CD4-positive, alpha-beta memory T cell (primary cell): ENCODE measurements around the gene NDUFA1. TPM values are rescaled to one million over a fixed set of nuclear protein-coding genes. Genes with fewer than 3 reads are reported as not detected.
"Not testable (repeated sequence)": the region's sequence is repeated elsewhere in the genome, so short reads cannot be mapped to it uniquely, and the experiment has no call there.

Experiments
- CTCF ChIA-PET: fragments of 350-600 bp; sonication (Branson Sonifier 250); formaldehyde crosslinking; loops from one replicate; lab custom pipeline; 2021; ENCODE audit warnings: inconsistent platforms; ENCODE audit not compliant: partially characterized antibody; lab: Charles Lee
- POLR2A ChIA-PET: fragments of 350-600 bp; sonication (Branson Sonifier 250); formaldehyde crosslinking; loops from one replicate; lab custom pipeline; 2021; ENCODE audit not compliant: partially characterized antibody; lab: Charles Lee
- DNase-seq, 5 donors: peaks; one replicate each; pipeline versions ENCODE4 v3.0.0 to v3.0.0-alpha.2; 2020 to 2022; ENCODE audit warnings: mixed read lengths in 1 of 5
- H3K27ac ChIP-seq: one replicate; pipeline ENCODE4 v1.7.0; 2013; ENCODE audit warnings: low read depth, low read length
- H3K27me3 ChIP-seq: 2 replicates; pipeline ENCODE4 v1.7.0; 2013; ENCODE audit warnings: mild to moderate bottlenecking, low read length, moderate library complexity; ENCODE audit not compliant: insufficient read depth
- H3K36me3 ChIP-seq: 2 replicates; pipeline ENCODE4 v1.7.0; 2013; ENCODE audit warnings: mild to moderate bottlenecking, low read length, moderate library complexity; ENCODE audit not compliant: insufficient read depth
- H3K4me1 ChIP-seq: 2 replicates; pipeline ENCODE4 v1.7.0; 2013; ENCODE audit warnings: mild to moderate bottlenecking, low read length, moderate library complexity; ENCODE audit not compliant: insufficient read depth
- H3K4me3 ChIP-seq, 2 donors: one replicate each; pipeline ENCODE4 v1.7.0; 2013; ENCODE audit warnings: low read length in 2 of 2, mild to moderate bottlenecking in 1 of 2
- H3K9me3 ChIP-seq, 2 donors: one replicate each; pipeline ENCODE4 v1.7.0; 2013; ENCODE audit warnings: low read length in 2 of 2, control low read depth in 1 of 2; ENCODE audit not compliant: control insufficient read depth in 1 of 2
- H3K27ac Mint-ChIP-seq, 7 donors: one replicate each; pipeline ENCODE4 v1.8.0; 2020 to 2021; ENCODE audit warnings: mixed read lengths in 7 of 7, mild to moderate bottlenecking in 6 of 7, inconsistent platforms in 3 of 7, moderate library complexity in 3 of 7
- H3K27me3 Mint-ChIP-seq, 2 donors: one replicate each; pipeline ENCODE4 v1.8.0; 2020 to 2021; ENCODE audit warnings: mixed read lengths in 2 of 2
- H3K36me3 Mint-ChIP-seq, 2 donors: one replicate each; pipeline ENCODE4 v1.8.0; 2020 to 2021; ENCODE audit warnings: mixed read lengths in 2 of 2, inconsistent platforms in 1 of 2, mild to moderate bottlenecking in 1 of 2
- H3K4me1 Mint-ChIP-seq, 4 donors: one replicate each; pipeline ENCODE4 v1.8.0; 2020 to 2021; ENCODE audit warnings: mixed read lengths in 4 of 4, mild to moderate bottlenecking in 1 of 4
- H3K4me3 Mint-ChIP-seq, 8 donors: one replicate each; pipeline ENCODE4 v1.8.0; 2020 to 2021; ENCODE audit warnings: mixed read lengths in 8 of 8, mild to moderate bottlenecking in 7 of 8, moderate library complexity in 6 of 8, inconsistent platforms in 3 of 8
- H3K9me3 Mint-ChIP-seq, 8 donors: one replicate each; pipeline ENCODE4 v1.8.0; 2020 to 2021; ENCODE audit warnings: mixed read lengths in 8 of 8, mild to moderate bottlenecking in 5 of 8, inconsistent platforms in 3 of 8, moderate library complexity in 1 of 8
- intact Hi-C: fragments of 100-400 bp; cut with micrococcal nuclease; formaldehyde crosslinking; loops from one replicate; pipeline ENCODE4 v1.15.1; 2023
- polyA plus RNA-seq, 2 donors: library from polyadenylated mRNA; unstranded; fragments of 300-500 nt; fragmentation: Illumina TruSeq; gene quantifications; one replicate each; pipeline ENCODE4 v1.2.3, GENCODE V29; 2021
- total RNA-seq, 2 experiments: library from RNA; stranded (reverse); gene quantifications; one replicate each; pipeline ENCODE4 v1.2.3, GENCODE V29; 2021

Gene NDUFA1
- total RNA-seq (10 to 100 TPM; 59.7 to 62.4 TPM), polyA plus RNA-seq (100 to 1,000 TPM; 308 to 409 TPM)

- DNase-seq, result peak; percentile 86 to 91 (median 89)
- H3K4me3 ChIP-seq, result peak within 1 kb of the TSS; percentile 78 to 89
- H3K27ac ChIP-seq, result peak within 1 kb of the TSS; percentile 85
- peaks cover 0 to 2% (median 0%) of the 10 kb centered on the region in 8 donors for H3K9me3 Mint-ChIP-seq
- H3K4me1 ChIP-seq, result peaks cover 15% of the 10 kb centered on the region
- peaks cover 2 to 28% of the 10 kb centered on the region in 2 donors for H3K36me3 Mint-ChIP-seq
- CTCF ChIA-PET, result interaction anchor here (1.8 to 2.5 kb wide), 3 partner anchors 8 to 80 kb away, joined by 3 to 11 read pairs (median 10); partner anchors contain the start of gene RPL39
- no peaks in the 10 kb centered on the region for H3K27me3 ChIP-seq
- H3K36me3 ChIP-seq, result no peaks in the 10 kb centered on the region
- peaks cover 3 to 39% (median 17%) of the 10 kb centered on the region in 4 donors for H3K4me1 Mint-ChIP-seq
- intact Hi-C loops, result loop anchor here (1.0 to 5.0 kb wide), 7 partner anchors 15 to 404 kb away; partner anchors contain the start of genes NKAP, NKRF, RPL39 and SLC25A5
- no peaks in the 10 kb centered on the region for H3K27me3 Mint-ChIP-seq
- H3K27ac Mint-ChIP-seq, result peak within 1 kb of the TSS; percentile 98 to 100 (median 98)
- H3K4me3 Mint-ChIP-seq, result peak within 1 kb of the TSS; percentile 93 to 100 (median 96)
- no peaks in the 10 kb centered on the region for H3K9me3 ChIP-seq
- POLR2A ChIA-PET, result interaction anchor here (0.9 to 3.3 kb wide), 13 partner anchors 9 to 389 kb away, joined by 3 to 51 read pairs (median 6); partner anchors contain the start of genes NKAP, RPL39, SEPTIN6 and SOWAHD
Observed at GRCh38 chrX:119871599-119872395, at the start of gene NDUFA1, which contains the start of gene RNF113A. Gene NDUFA1 (plus strand): TSS chrX:119871832. CDS start chrX:119871912, 80 bp downstream. Gene RNF113A (minus strand): TSS chrX:119871733. CDS start chrX:119871613, 120 bp downstream.

- not testable (repeated sequence) for H3K36me3 Mint-ChIP-seq, H3K4me3 Mint-ChIP-seq, DNase-seq
Observed at GRCh38 chrX:119824221-119824620, 47.4 kb upstream of the NDUFA1 start.

GRCh38 chrX:119826399-119826959, 45.2 kb upstream of the NDUFA1 start:
- no peaks in the 10 kb centered on the region for H3K36me3 ChIP-seq
- H3K36me3 Mint-ChIP-seq, result peaks cover 8 to 19% of the 10 kb centered on the region in 2 donors
- no peaks in the 10 kb centered on the region for H3K9me3 ChIP-seq
- DNase-seq, result no peak
- no peak overlapping the region for H3K27ac Mint-ChIP-seq
- no peaks in the 10 kb centered on the region for H3K27me3 Mint-ChIP-seq
- peaks cover 8% of the 10 kb centered on the region for H3K4me1 ChIP-seq
- peaks cover 6 to 20% (median 9%) of the 10 kb centered on the region in 4 donors for H3K4me1 Mint-ChIP-seq
- intact Hi-C loops, result no loop called here
- no peak overlapping the region for H3K4me3 Mint-ChIP-seq
- no peaks in the 10 kb centered on the region for H3K9me3 Mint-ChIP-seq
- ChIA-PET POLR2A (no interaction called here), CTCF (no interaction called here)
- no peak overlapping the region for H3K27ac ChIP-seq
- no peak overlapping the region for H3K4me3 ChIP-seq
- H3K27me3 ChIP-seq, result no peaks in the 10 kb centered on the region

More at GRCh38 chrX:119824221-119824620, 47.4 kb upstream of the NDUFA1 start:
- peaks cover 13% of the 10 kb centered on the region for H3K4me1 ChIP-seq
- POLR2A ChIA-PET, H3K4me3 ChIP-seq, H3K27ac Mint-ChIP-seq, H3K9me3 Mint-ChIP-seq, intact Hi-C loops, H3K9me3 ChIP-seq, H3K27me3 Mint-ChIP-seq, H3K27ac ChIP-seq, CTCF ChIA-PET, H3K27me3 ChIP-seq, H3K36me3 ChIP-seq: not testable (repeated sequence)
- H3K4me1 Mint-ChIP-seq, result peaks cover 6 to 26% (median 10%) of the 10 kb centered on the region in 4 donors

DNA sequence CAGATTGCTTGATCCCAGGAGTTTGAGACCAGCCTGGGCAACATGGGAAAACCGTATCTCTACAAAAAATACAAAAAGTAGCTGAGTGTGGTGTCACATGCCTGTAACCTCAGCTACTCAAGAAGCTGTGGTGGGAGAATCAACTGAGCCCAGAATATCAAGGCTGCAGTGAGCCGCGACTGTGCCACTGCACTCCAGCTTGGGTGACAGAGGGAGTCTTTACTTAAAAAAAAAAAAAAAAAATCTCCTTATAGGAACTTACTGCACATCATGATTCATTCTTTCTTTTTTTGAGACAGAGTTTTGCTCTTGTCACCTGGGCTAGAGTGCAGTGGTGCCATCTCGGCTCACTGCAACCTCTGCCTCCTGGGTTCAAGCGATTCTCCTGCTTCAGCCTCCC, 43.2 kb upstream of the NDUFA1 start:
- H3K36me3 ChIP-seq, result no peaks in the 10 kb centered on the region
- H3K27me3 ChIP-seq, result no peaks in the 10 kb centered on the region
- H3K27me3 Mint-ChIP-seq, result no peaks in the 10 kb centered on the region
- no peak overlapping the region for H3K4me3 Mint-ChIP-seq
- ChIA-PET CTCF (no interaction called here), POLR2A (interaction anchor here (0.6 kb wide), 1 partner anchor 50 kb away, joined by 3 read pairs; no protein-coding TSS in a partner anchor)
- DNase-seq, result no peak
- no peak overlapping the region for H3K4me3 ChIP-seq
- H3K9me3 Mint-ChIP-seq, result peaks cover 0 to 2% (median 0%) of the 10 kb centered on the region in 8 donors
- H3K4me1 Mint-ChIP-seq, result peaks cover 0 to 6% (median 3%) of the 10 kb centered on the region in 4 donors
- no peaks in the 10 kb centered on the region for H3K4me1 ChIP-seq
- intact Hi-C loops, result no loop called here
- no peak overlapping the region for H3K27ac Mint-ChIP-seq
- peaks cover 8 to 22% of the 10 kb centered on the region in 2 donors for H3K36me3 Mint-ChIP-seq
- H3K9me3 ChIP-seq, result no peaks in the 10 kb centered on the region
- no peak overlapping the region for H3K27ac ChIP-seq

DNA sequence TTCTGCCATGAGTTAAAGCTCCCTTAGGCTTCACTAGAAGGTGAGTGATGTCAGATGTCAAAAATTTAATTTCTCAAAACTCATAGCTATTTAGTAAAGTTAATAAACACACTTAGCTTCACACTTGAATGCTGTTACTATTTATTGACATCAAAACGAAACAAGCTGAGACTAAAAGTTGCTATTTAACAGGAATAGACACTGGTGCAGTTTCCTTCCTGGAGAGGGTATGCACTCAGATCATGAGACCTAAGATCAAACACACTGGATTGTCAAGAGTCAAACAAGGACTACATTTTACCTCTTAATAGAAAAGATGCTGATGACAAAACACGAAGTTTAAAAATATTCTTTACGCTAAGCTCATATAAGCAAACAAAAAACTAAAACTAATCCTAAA, 37.7 kb upstream of the NDUFA1 start:
- ChIA-PET POLR2A (no interaction called here), CTCF (no interaction called here)
- Histone ChIP-seq H3K27ac (no peak overlapping the region), H3K27me3 (no peaks in the 10 kb centered on the region), H3K9me3 (no peaks in the 10 kb centered on the region), H3K4me1 (no peaks in the 10 kb centered on the region), H3K36me3 (peaks cover 10% of the 10 kb centered on the region), H3K4me3 (no peak overlapping the region)
- no peak for DNase-seq
- Mint-ChIP-seq H3K36me3 (peaks cover 27 to 50% of the 10 kb centered on the region in 2 donors), H3K27me3 (no peaks in the 10 kb centered on the region), H3K4me1 (peaks cover 0 to 1% (median 0%) of the 10 kb centered on the region in 4 donors), H3K9me3 (peaks cover 0 to 2% (median 0%) of the 10 kb centered on the region in 8 donors), H3K27ac (no peak overlapping the region), H3K4me3 (no peak overlapping the region)
- intact Hi-C loops, result no loop called here

DNA sequence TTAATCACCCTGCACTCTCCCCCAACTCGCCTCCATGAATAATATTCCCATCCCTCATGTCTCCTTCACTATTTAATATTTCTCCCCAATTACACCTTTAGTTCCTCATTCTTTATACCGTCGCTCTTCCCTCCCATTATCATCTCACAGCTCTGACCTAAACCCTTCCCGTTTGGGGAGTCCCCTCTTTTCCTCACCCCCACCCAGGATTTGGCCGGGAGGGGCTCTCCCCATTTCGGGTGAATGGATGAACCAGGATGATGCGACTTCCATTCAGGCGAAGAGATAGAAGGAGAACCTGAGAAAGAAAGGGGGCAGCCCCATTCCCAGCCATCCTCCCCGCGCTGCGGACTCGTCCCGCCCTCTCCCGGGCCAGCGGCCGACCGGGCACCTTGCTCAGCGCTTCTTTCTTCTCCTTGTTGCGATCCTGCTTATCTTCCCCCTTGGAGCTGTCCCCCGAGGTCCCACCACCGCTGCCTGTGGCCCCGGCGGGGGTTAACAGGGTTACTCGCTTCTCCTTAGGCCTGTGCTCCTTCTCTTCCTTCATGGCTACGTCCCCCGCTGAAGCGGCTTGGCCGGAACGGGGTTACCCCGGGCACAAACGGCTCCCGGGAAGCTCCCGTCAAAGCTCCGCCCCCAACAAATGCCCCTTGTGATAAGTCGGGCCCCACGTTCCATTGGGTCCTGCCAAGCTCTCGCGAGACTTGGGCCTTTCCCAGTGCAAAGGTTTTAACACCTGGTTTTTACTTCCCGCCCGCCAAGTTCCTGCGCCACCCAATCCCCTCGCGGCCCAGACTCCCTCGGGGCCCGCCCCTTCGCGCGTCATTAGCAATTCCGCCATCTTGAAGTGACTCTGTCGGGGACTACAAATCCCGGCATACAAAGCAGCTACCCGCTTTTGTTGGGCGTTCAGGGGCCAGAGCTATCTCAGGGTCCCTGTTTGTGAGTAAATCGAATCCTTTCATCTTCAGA, 19.0 kb upstream of the NDUFA1 start, which contains the start of gene UPF3B:
Gene UPF3B (minus strand): TSS at position 582 of the 972 bp plus-strand sequence. CDS start 35 bp downstream, at position 547.
- Histone ChIP-seq H3K9me3 (no peaks in the 10 kb centered on the region), H3K27me3 (no peaks in the 10 kb centered on the region), H3K36me3 (no peaks in the 10 kb centered on the region), H3K27ac (peak within 1 kb of the TSS; percentile 95), H3K4me3 (peak within 1 kb of the TSS; percentile 54 to 82), H3K4me1 (peaks cover 10% of the 10 kb centered on the region)
- ChIA-PET CTCF (no interaction called here), POLR2A (interaction anchor here (0.7 to 2.1 kb wide), 12 partner anchors 9 to 279 kb away, joined by 3 to 51 read pairs (median 4); partner anchors contain the start of genes NDUFA1, RNF113A, RPL39 and SOWAHD)
- peaks cover 10 to 17% (median 14%) of the 10 kb centered on the region in 4 donors for H3K4me1 Mint-ChIP-seq
- H3K27me3 Mint-ChIP-seq, result no peaks in the 10 kb centered on the region
- peak; percentile 88 to 98 (median 94) for DNase-seq
- H3K9me3 Mint-ChIP-seq, result no peaks in the 10 kb centered on the region
- intact Hi-C loops, result loop anchor here (1.0 to 5.0 kb wide), 4 partner anchors 19 to 278 kb away; partner anchors contain the start of genes NDUFA1, RNF113A, RPL39 and UBE2A
- peaks cover 0 to 24% of the 10 kb centered on the region in 2 donors for H3K36me3 Mint-ChIP-seq
- peak within 1 kb of the TSS; percentile 96 to 100 (median 99) for H3K4me3 Mint-ChIP-seq
- peak within 1 kb of the TSS; percentile 92 to 100 (median 99) for H3K27ac Mint-ChIP-seq
